LNCAP (cell line): ENCODE results near the gene KCNJ1.

Experiments
- TF ChIP-seq, protein P1 (sequence below): fragments of 450-650 bp; IDR thresholded peaks from 2 replicates; pipeline ENCODE4 v1.5.1; 2017; ENCODE audit warnings: mild to moderate bottlenecking

KCNJ1 gene

DNA sequence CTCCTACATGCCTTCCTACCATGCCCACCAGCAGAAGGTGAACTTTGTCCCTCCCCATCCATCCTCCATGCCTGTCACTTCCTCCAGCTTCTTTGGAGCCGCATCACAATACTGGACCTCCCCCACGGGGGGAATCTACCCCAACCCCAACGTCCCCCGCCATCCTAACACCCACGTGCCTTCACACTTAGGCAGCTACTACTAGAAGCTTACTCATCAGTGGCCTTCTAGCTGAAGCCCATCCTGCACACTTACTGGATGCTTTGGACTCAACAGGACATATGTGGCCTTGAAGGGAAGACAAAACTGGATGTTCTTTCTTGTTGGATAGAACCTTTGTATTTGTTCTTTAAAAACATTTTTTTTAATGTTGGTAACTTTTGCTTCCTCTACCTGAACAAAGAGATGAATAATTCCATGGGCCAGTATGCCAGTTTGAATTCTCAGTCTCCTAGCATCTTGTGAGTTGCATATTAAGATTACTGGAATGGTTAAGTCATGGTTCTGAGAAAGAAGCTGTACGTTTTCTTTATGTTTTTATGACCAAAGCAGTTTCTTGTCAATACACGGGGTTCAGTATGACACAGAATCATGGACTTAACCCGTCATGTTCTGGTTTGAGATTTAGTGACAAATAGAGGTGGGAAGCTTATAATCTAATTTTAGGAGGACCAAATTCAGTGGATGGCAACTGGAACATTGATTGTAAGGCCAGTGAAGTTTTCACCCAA lies 56.1 kb downstream of the KCNJ1 start:
- TF ChIP-seq, protein P1, sequence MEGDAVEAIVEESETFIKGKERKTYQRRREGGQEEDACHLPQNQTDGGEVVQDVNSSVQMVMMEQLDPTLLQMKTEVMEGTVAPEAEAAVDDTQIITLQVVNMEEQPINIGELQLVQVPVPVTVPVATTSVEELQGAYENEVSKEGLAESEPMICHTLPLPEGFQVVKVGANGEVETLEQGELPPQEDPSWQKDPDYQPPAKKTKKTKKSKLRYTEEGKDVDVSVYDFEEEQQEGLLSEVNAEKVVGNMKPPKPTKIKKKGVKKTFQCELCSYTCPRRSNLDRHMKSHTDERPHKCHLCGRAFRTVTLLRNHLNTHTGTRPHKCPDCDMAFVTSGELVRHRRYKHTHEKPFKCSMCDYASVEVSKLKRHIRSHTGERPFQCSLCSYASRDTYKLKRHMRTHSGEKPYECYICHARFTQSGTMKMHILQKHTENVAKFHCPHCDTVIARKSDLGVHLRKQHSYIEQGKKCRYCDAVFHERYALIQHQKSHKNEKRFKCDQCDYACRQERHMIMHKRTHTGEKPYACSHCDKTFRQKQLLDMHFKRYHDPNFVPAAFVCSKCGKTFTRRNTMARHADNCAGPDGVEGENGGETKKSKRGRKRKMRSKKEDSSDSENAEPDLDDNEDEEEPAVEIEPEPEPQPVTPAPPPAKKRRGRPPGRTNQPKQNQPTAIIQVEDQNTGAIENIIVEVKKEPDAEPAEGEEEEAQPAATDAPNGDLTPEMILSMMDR, result no peak

DNA sequence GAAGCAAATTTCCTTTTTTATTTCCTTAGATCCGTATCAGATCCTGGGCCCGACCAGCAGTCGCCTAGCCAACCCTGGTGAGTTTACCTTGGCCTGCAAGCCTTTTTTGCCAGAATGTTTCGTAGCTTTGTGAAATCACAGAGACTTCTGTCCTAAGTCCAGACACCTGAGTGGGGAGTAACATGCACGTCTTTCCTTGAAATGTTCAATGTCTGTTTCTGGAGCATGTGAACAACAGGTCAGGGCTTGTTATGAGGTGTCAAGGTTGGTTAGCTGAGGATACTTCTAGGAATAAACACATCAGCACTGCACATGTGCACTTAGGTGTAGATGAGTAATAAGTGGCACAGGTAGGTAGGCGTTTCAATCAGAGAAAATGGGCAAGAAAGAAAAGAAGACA lies 58.0 kb downstream of the KCNJ1 start:
- TF ChIP-seq, protein P1, result no peak

DNA sequence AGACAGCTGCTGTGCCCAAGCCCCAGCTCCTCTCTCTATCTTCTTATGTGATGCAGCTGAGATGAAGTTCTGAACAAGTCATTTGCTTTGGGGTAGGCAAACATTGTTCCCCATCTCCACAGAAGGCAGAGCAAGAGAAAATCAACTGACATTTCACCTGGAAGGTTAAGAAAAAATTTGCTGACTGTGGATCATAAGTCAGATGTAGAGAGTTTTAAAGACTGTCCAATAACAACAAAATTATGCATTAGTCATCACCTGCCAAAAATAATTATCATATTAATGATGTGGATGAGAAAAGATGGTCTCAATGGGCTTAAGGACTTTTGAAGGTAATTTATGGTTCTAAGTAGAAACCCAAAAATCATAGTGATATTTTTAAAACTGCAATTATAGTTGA lies 59.2 kb downstream of the KCNJ1 start:
- TF ChIP-seq, protein P1, result no peak

DNA sequence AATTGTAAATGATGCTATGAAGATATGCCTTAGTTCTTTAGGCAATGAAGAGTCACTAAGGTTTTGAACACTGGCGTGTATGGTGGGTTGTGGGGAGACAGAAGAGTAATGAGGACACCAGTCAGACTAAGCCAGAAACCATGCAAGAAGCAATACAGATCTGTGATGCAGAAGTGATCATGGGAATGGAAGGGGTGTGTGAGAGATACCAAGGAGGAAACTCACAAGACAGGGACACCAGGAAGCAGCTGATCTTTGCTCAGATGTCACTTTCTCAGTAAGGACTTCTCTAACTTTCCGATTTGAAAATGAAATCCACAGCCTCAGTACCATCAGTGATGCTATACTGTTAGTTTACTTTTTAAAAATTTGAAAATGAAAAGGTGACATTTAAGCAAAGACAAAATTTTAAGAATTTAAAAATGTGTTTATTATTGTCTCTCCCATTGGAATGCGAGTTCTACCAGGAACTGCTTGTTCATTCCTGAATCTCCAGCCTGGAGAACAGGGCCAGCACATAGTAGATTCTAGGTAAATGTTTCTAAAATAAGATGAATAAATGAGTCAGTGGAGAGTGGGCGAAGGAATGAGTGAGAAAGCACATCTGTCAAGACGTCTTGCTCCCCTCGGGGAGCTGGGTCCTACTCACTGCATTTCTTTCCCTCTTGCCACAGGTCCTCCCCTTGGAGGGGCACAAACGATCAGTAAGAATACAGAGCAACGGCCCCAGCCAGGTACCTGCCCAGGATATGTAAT lies 60.4 kb downstream of the KCNJ1 start:
- TF ChIP-seq, protein P1, result no peak

DNA sequence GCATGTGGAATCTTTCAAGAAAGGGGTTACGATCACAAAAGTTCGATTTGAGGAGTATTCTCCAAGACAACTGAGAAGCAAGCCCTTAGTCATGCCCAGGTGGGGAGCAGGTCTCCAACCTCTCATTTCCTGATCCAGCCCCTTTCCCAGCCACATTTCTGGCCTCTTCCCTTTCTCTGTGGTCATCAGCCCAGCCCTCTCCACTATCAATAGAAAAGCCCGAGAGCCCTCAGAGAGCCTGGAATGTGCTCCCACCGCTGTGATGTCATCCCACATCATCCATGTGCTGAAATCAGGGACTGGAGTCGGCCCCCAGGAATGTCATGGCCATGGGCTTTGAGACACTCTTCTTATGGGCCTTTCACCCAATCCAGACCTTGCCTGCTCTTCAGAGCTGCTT lies 62.6 kb downstream of the KCNJ1 start:
- TF ChIP-seq, protein P1, result no peak

DNA sequence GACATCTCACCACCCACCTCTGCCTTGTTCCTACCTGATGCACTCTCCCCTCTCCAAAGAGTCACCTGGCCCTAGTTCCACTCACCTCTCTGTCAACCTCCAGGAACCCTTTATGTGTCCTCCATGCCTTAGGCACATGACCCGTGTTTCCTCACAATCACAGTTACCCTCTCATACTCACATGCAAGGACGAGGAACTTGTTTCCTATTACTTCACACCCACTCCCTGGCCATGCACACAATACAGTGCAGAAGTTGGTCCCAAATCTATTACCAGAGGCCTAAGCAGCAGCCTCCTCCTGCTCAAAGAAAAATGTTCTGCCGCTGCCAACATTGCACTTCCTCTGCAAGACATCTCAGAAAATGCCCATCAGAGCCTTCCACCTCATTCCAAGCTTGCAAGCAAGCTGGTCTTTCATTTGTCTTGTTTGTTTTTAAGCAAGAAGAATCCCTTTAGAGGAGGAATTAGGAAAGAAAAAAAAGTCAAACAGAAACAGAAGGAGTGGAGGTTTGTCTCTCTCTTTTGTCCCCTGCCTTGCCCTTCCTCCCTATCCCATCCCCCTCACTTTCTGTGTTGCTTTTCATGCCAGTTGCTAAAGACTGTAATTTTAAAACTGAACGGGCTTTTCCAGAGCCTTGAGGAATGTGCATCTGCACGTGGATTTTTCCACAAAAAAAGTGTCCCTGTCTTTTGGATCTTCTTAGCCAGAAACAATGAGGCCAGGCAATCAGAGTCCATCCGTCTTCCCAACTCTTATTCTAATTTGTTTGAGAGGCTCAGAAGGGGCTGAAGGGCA lies 63.4 kb downstream of the KCNJ1 start:
- TF ChIP-seq, protein P1, result no peak

DNA sequence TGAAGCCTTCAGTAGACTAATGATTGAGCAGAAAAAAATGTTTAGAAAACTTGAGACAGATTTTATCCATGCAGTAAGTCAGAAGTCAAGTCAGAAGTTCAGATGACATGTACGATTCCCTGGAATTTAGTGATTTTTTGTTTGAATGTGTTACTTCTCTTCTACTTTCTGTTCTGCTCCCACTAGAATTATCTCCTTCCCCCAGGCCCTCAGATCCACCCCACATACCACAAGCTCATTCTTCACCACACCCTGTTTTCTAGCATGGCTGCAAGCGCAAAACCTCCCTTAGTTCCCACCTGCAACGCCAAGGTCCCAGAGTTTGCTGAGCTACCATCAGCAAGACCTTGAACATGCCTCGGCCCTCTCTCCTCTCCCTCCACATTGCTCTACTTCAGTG lies 64.1 kb downstream of the KCNJ1 start:
- TF ChIP-seq, protein P1, result no peak
